ENCODE measurements around the gene ZDHHC11B.

ZDHHC11B gene

GRCh38 chr5:664343-664993 lies 120.1 kb downstream of the ZDHHC11B start:
- in situ Hi-C loops (cut with MboI; ENCODE audit: low sequenced_read_pairs), result no loop called here

DNA sequence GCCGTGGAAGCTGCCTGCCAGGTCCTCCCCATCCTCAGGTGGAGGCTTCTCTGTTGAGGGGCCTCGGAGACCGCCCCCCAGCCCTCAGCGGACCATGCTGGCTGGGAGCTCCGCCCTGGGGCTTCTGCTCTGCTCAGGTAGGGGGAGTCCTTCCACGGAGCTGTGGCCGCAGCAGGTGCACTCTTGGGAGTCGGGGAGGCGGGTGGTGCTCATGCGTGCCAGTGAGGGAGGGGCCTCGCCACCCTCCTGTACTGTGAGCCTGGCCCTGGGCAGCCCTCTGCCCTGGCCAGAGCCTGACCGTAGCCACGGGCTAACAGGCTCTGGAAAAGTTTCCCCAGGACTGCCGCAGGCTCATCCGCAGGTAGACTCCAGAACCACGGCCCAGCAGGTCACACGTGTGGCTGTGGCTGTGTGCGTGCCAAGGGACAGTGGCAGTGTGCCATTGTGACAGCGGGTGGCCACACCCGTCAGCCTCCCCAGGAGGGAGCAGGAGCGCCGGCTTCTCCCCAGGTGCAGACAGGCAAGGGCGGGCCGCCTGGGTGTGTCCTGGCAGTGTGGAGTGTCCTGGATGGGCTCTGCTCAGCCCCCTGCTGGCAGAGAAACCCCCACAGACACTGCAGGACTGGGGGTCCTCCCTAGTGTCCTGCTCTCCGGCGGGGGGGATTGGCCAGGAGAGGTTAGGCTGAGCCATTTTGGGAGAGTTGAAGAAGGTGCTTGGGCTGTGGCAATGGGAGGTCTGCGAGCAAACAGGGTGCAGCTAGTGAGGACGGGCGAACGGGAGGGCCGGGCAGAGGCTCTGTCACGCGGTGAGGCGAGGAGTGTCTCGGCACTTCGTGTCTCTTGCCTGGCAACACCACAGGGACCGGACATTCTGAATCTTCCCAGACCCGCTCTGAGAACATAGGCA lies 120.8 kb downstream of the ZDHHC11B start:
- in situ Hi-C loops (cut with MboI; ENCODE audit: low sequenced_read_pairs), result no loop called here

- in situ Hi-C loops (cut with MboI; ENCODE audit: low sequenced_read_pairs), result no loop called here
Measured at GRCh38 chr5:662751-663435, 121.6 kb downstream of the ZDHHC11B start.

DNA sequence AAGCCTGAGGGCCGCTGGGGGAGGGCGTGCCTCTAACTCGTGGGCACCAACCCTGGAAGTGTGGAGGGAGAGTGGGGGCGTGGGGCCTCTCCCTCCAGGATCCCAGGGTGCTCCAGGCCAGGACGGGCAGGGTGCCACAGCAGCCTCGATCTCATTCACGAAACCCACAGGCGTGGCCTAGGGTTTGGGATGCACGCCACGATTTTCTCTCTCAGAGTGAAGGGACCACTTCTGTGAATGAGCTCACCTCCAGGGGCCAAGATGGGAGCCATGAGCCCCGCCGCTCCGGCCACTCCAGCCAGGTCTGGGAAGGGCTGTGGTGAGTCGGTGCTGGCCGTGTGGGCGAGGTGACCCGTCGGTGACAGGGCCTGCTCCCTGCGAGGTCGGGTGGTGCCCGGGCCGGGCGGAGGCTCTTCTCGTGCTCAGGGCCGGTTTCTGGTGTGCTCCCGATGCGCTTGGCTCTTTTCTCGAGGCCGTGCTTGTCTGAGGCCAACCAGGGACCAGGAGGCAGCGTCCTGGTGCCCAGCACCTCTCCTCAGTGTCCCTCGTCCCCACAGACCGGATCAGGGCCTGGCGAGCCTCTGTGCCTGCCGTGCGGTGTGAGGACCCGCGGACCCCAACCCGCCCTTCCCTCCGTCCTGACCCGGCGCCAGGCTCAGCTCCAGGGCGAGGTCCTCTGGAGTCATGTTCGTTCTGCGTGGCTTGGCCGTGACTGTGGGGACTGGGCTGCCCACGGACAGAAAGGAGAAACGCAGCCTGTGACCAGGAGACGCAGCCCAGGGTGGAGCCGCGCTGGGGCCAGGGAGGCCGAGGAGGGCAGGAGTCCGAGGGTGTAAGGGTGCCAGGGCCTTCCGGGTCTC lies 122.4 kb downstream of the ZDHHC11B start:
- in situ Hi-C loops (cut with MboI; ENCODE audit: low sequenced_read_pairs), result no loop called here

GRCh38 chr5:660491-661030 lies 124.0 kb downstream of the ZDHHC11B start:
- in situ Hi-C loops (cut with MboI; ENCODE audit: low sequenced_read_pairs), result no loop called here
